HK-2 (cell line): ENCODE measurements around the gene ATP10B.
"Not testable (repeated sequence)": the region's sequence is repeated elsewhere in the genome, so short reads cannot be mapped to it uniquely, and the experiment has no call there.

Source experiments
- DNase-seq: peaks from one replicate; pipeline ENCODE4 v3.0.0-alpha.2; 2018; ENCODE audit not compliant: unreplicated experiment

Gene ATP10B

GRCh38 chr5:160852049-160852448, at the start of gene ATP10B:
ATP10B (minus strand) TSS chr5:160852211; CDS start chr5:160688074, 164,137 bp downstream.
- DNase-seq: no peak

- no peak for DNase-seq
Measured at GRCh38 chr5:160901656-160902055, 49.6 kb upstream of the ATP10B start.

GRCh38 chr5:160899735-160900134, 47.7 kb upstream of the ATP10B start:
- DNase-seq: no peak

- not testable (repeated sequence) for DNase-seq
Measured at GRCh38 chr5:160893180-160893964, 41.4 kb upstream of the ATP10B start.

GRCh38 chr5:160887780-160888179, 35.8 kb upstream of the ATP10B start:
- no peak for DNase-seq

GRCh38 chr5:160873560-160874200, 21.7 kb upstream of the ATP10B start:
- DNase-seq: not testable (repeated sequence)

- no peak for DNase-seq
Measured at GRCh38 chr5:160869989-160870521, 18.0 kb upstream of the ATP10B start.

GRCh38 chr5:160867976-160868375, 16.0 kb upstream of the ATP10B start:
- DNase-seq: no peak

GRCh38 chr5:160851451-160851850, 560 bp downstream of the ATP10B start:
- DNase-seq: no peak

- DNase-seq: no peak
Measured at GRCh38 chr5:160850421-160850820, 1.6 kb downstream of the ATP10B start.

GRCh38 chr5:160847526-160848085, 4.4 kb downstream of the ATP10B start:
- DNase-seq: no peak

- DNase-seq: no peak
Measured at GRCh38 chr5:160846642-160847041, 5.4 kb downstream of the ATP10B start.

- no peak for DNase-seq
Measured at GRCh38 chr5:160844177-160844576, 7.8 kb downstream of the ATP10B start.

GRCh38 chr5:160843240-160843639, 8.8 kb downstream of the ATP10B start:
- no peak for DNase-seq

GRCh38 chr5:160837749-160838593, 14.0 kb downstream of the ATP10B start:
- no peak for DNase-seq

GRCh38 chr5:160837211-160837610, 14.8 kb downstream of the ATP10B start:
- no peak for DNase-seq

GRCh38 chr5:160835818-160836528, 16.0 kb downstream of the ATP10B start:
- no peak for DNase-seq

- no peak for DNase-seq
Measured at GRCh38 chr5:160835376-160835775, 16.6 kb downstream of the ATP10B start.

- no peak for DNase-seq
Measured at GRCh38 chr5:160833806-160834205, 18.2 kb downstream of the ATP10B start.

- DNase-seq: no peak
Measured at GRCh38 chr5:160831801-160832200, 20.2 kb downstream of the ATP10B start.
